ENCODE data around the gene COTL1. TPM values are rescaled to one million over a fixed set of nuclear protein-coding genes. Genes with fewer than 3 reads are reported as not detected.
A peak's percentile ranks its signal among the peaks of the same experiment; 100 is the strongest.

COTL1 gene
- total and polyA plus RNA-seq, 11 donors: 5.2 to 120 (median 11.0) TPM

DNA sequence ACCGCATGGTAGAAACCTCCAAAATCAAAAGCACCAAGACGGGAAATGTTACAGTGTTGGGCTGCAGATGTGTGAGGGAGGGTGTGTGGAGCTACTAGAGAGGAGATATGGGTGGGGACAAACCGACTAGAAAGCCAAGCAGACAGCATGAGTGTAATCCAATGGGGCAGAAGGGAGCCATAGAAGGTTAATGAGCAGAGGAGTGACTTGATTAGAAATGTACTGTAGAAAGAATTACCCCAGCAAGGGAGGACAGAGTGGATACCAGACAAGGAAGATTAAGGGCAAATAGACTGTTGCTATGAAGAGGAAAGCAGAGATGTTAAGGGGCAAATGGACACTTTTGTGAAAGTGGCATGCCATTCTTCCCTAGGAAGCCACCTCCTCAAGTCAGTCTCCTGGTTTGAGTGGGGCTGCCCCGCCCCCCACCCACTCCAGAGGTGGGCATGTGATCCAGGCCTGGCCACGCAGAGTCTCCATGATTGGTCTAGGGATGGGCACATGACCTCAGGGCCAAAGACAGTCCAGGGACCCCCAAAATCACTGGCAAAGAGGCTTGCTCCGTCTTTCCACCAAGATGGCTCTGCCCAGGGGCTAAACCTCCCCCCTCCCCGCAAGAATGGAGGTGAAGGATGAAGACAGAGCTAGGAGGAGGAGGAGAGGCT is 4.3 kb downstream of the COTL1 start:
- peaks cover 0 to 85% (median 12%) of the 10 kb centered on the region in 12 donors for H3K4me1 ChIP-seq
- TF ChIP-seq CTCF (IDR thresholded peaks at IDR 0.05) (no peak), POLR2A (IDR thresholded peaks at IDR 0.05) (no peak)
- WGBS, 4 donors: 89 to 94% (median 90%) methylated on average over 6 to 7 of the region's 7 CpGs
- H3K36me3 ChIP-seq: peaks cover 0 to 5% (median 0%) of the 10 kb centered on the region in 9 donors
- H3K4me3 ChIP-seq: no peak overlapping the region
- intact Hi-C loops (cut with DNase I): loop anchor here in 2 of 10 donors (10.0 kb wide), 2 partner anchors 59 to 329 kb away; no protein-coding TSS in a partner anchor
- no peak for ATAC-seq
- H3K27ac ChIP-seq: peak overlapping the region in 2 of 12 donors; percentile 57 to 87
- DNase-seq: no peak
- no peaks in the 10 kb centered on the region for H3K9me3 ChIP-seq
- H3K27me3 ChIP-seq: peaks cover 0 to 8% (median 0%) of the 10 kb centered on the region in 9 donors

GRCh38 chr16:84612686-84613085 is 5.2 kb downstream of the COTL1 start:
- intact Hi-C loops (cut with DNase I): loop anchor here in 2 of 10 donors (10.0 kb wide), 2 partner anchors 58 to 328 kb away; no protein-coding TSS in a partner anchor
- H3K27ac ChIP-seq: no peak overlapping the region
- no peak overlapping the region for H3K4me3 ChIP-seq
- no peak for DNase-seq
- no peaks in the 10 kb centered on the region for H3K9me3 ChIP-seq
- peaks cover 0 to 92% (median 12%) of the 10 kb centered on the region in 12 donors for H3K4me1 ChIP-seq
- peaks cover 0 to 8% (median 0%) of the 10 kb centered on the region in 9 donors for H3K27me3 ChIP-seq
- TF ChIP-seq CTCF (IDR thresholded peaks at IDR 0.05): no peak
- no peak for TF ChIP-seq POLR2A (IDR thresholded peaks at IDR 0.05)
- 96 to 99% (median 96%) methylated on average over 7 of the region's 7 CpGs for WGBS, 4 donors
- ATAC-seq: no peak
- peaks cover 0 to 5% (median 0%) of the 10 kb centered on the region in 9 donors for H3K36me3 ChIP-seq

- TF ChIP-seq CTCF (IDR thresholded peaks at IDR 0.05) (no peak), POLR2A (IDR thresholded peaks at IDR 0.05) (no peak)
- ATAC-seq: no peak
Observed at GRCh38 chr16:84611041-84611440, 6.8 kb downstream of the COTL1 start.

DNA sequence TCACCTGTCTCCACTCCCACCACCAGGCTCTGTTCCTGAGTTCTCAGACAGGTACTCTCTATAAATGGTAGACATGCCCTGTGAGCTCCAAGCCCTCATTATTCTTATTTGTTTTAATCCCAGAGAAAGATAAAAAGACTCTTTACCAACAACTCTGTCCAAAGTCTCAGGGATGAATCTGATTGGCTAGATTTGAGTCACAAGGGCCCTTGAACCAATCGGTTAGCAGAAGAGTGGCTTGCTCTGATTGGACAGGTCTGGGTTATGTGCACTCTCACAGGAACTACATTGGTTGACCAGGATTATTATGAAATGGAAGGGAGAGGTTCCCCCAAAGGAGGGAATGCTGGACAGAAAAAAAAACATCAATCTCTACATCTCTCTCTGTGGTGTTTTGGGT is 7.5 kb downstream of the COTL1 start:
- intact Hi-C loops (cut with DNase I): loop anchor here in 2 of 10 donors (10.0 kb wide), 2 partner anchors 56 to 326 kb away; no protein-coding TSS in a partner anchor
- Histone ChIP-seq H3K4me3 (no peak overlapping the region), H3K36me3 (peaks cover 0 to 14% (median 0%) of the 10 kb centered on the region in 9 donors), H3K4me1 (peaks cover 0 to 97% (median 0%) of the 10 kb centered on the region in 12 donors), H3K9me3 (peaks cover 0 to 6% (median 0%) of the 10 kb centered on the region in 12 donors), H3K27ac (peak overlapping the region in 1 of 12 donors; percentile 87), H3K27me3 (peaks cover 0 to 8% (median 0%) of the 10 kb centered on the region in 9 donors)
- DNase-seq (no peak), ATAC-seq (no peak)
- TF ChIP-seq POLR2A (IDR thresholded peaks at IDR 0.05) (no peak), CTCF (IDR thresholded peaks at IDR 0.05) (no peak)
- 77 to 95% (median 87%) methylated on average over 1 of the region's 1 CpG for WGBS, 4 donors

More at GRCh38 chr16:84611041-84611440, 6.8 kb downstream of the COTL1 start:
- no peak overlapping the region for H3K4me3 ChIP-seq
- peaks cover 0 to 97% (median 0%) of the 10 kb centered on the region in 12 donors for H3K4me1 ChIP-seq
- H3K27ac ChIP-seq: peak overlapping the region in 2 of 12 donors; percentile 45 to 87
- peaks cover 0 to 12% (median 0%) of the 10 kb centered on the region in 9 donors for H3K36me3 ChIP-seq
- peaks cover 0 to 8% (median 0%) of the 10 kb centered on the region in 9 donors for H3K27me3 ChIP-seq
- no peak for DNase-seq
- H3K9me3 ChIP-seq: no peaks in the 10 kb centered on the region
- 46 to 66% (median 55%) methylated on average over 4 of the region's 4 CpGs for WGBS, 4 donors
- intact Hi-C loops (cut with DNase I): loop anchor here in 2 of 10 donors (10.0 kb wide), 2 partner anchors 56 to 326 kb away; no protein-coding TSS in a partner anchor

Measured in heart left ventricle (tissue), 16 donors.